BJ (cell line): ENCODE measurements around the gene GEMIN5. TPM values are rescaled to one million over a fixed set of nuclear protein-coding genes. Genes with fewer than 3 reads are reported as not detected.
"Not testable (repeated sequence)": the region's sequence is repeated elsewhere in the genome, so short reads cannot be mapped to it uniquely, and the experiment has no call there.

Experiments
- CTCF ChIA-PET: fragments of 350-600 bp; formaldehyde crosslinking; extraction: SDS; loops from one replicate; lab custom pipeline; 2021; ENCODE audit warnings: antibody characterized with exemption, inconsistent platforms; lab: Yijun Ruan, JAX
- POLR2A ChIA-PET: fragments of 300-600 bp; sonication (Branson Sonifier 250); formaldehyde crosslinking; extraction: SDS; loops from one replicate; lab custom pipeline; 2021; ENCODE audit warnings: antibody characterized with exemption; lab: Charles Lee
- DNase-seq: peaks from one replicate; pipeline ENCODE4 v3.0.0-alpha.2; 2011; ENCODE audit warnings: low read depth
- H3K27me3 ChIP-seq: 2 replicates; pipeline ENCODE4 v1.6.0; 2011; ENCODE audit warnings: low read length; ENCODE audit not compliant: control insufficient read depth, insufficient read depth
- H3K36me3 ChIP-seq: 2 replicates; pipeline ENCODE4 v1.5.1; 2011; ENCODE audit warnings: low read length; ENCODE audit not compliant: control insufficient read depth, insufficient read depth
- H3K4me3 ChIP-seq: 2 replicates; pipeline ENCODE4 v1.5.1; 2011; ENCODE audit warnings: low read depth, mild to moderate bottlenecking, control low read depth, low read length
- CTCF ChIP-seq: IDR thresholded peaks from 2 replicates; pipeline ENCODE4 v1.5.1; 2011; ENCODE audit warnings: low read depth, mild to moderate bottlenecking, control low read depth, inconsistent platforms, low read length, moderate library complexity; ENCODE audit not compliant: insufficient read depth
- polyA plus RNA-seq: library from polyadenylated mRNA; depleted of rRNA; stranded (reverse); fragments of >200 nt; gene quantifications from 2 replicates; pipeline ENCODE4 v1.2.3, GENCODE V29; 2011

GEMIN5 gene
- polyA plus RNA-seq, 1 experiment, result 7.5 TPM

DNA sequence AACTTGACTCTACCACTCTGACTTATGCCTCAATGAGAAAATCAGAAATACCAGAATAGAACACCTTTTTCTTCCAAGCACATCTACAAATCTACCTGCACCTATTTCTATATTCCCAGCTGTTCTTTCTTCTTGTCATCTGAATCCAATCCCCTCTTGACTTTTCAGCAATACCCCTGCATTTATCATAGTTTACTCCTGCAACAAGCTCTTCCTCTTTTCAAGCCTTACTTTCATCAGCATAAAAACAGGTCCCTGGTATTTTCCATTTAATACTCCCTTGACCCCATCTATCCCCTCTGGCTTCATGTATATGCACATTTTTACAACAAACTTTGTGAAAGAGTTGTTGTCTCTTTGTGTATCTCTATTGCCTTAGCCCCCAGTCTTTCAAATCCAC lies 3.1 kb downstream of the GEMIN5 start:
- CTCF ChIA-PET, result no interaction called here

GRCh38 chr5:154933537-154933936 lies 4.5 kb downstream of the GEMIN5 start:
- Histone ChIP-seq H3K4me3 (no peak overlapping the region), H3K27me3 (no peaks in the 10 kb centered on the region), H3K36me3 (peaks cover 5% of the 10 kb centered on the region)
- ChIA-PET POLR2A (no interaction called here), CTCF (no interaction called here)
- DNase-seq, result no peak
- TF ChIP-seq CTCF, result no peak

More for the DNA sequence above, 3.1 kb downstream of the GEMIN5 start:
- H3K27me3 ChIP-seq, result no peaks in the 10 kb centered on the region
- DNase-seq, result no peak
- TF ChIP-seq CTCF, result no peak
- POLR2A ChIA-PET, result no interaction called here
- no peak overlapping the region for H3K4me3 ChIP-seq
- peaks cover 3% of the 10 kb centered on the region for H3K36me3 ChIP-seq

GRCh38 chr5:154923441-154924430 lies 14.3 kb downstream of the GEMIN5 start:
- DNase-seq, result peak; percentile 86
- H3K36me3 ChIP-seq, result peaks cover 10% of the 10 kb centered on the region
- POLR2A ChIA-PET, result no interaction called here
- TF ChIP-seq CTCF, result no peak
- H3K27me3 ChIP-seq, result no peaks in the 10 kb centered on the region
- H3K4me3 ChIP-seq, result no peak overlapping the region
- CTCF ChIA-PET, result interaction anchor here (0.6 to 1.1 kb wide), 2 partner anchors 222 to 281 kb away, joined by 4 read pairs; no protein-coding TSS in a partner anchor

GRCh38 chr5:154917757-154918156 lies 20.3 kb downstream of the GEMIN5 start:
- no peak for TF ChIP-seq CTCF
- Histone ChIP-seq H3K36me3 (peaks cover 4% of the 10 kb centered on the region; the same call in 1 of the 2 replicates), H3K27me3 (no peaks in the 10 kb centered on the region), H3K4me3 (no peak overlapping the region)
- CTCF ChIA-PET, result no interaction called here
- DNase-seq, result no peak
- POLR2A ChIA-PET, result no interaction called here

DNA sequence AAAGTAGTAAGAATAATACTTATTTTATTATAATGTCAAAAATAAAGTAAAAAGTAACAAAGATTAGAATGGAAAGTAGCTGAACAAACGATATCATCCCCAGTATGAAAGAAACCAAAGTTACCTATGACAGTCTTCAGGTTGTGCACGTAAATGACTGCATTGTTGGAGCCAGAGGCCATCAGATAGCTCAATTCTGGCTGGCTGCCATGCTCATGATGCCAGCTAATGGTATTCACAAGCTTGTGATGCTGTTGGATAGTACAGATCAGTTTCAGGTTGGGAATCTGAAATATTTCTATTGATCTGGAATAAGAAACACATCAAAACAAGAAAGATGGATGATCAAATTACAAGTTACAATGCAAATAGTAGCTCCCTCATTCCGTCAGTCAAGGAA lies 21.1 kb downstream of the GEMIN5 start:
- TF ChIP-seq CTCF, result no peak
- DNase-seq, result no peak
- Histone ChIP-seq H3K36me3 (peaks cover 5% of the 10 kb centered on the region; the same call in 1 of the 2 replicates), H3K4me3 (no peak overlapping the region), H3K27me3 (no peaks in the 10 kb centered on the region)
- ChIA-PET POLR2A (interaction anchor here (0.5 kb wide), 1 partner anchor 314 kb away, joined by 3 read pairs; no protein-coding TSS in a partner anchor), CTCF (interaction anchor here (0.6 to 1.2 kb wide), 3 partner anchors 11 to 12 kb away, joined by 3 read pairs; no protein-coding TSS in a partner anchor)

GRCh38 chr5:154905601-154906000 lies 32.4 kb downstream of the GEMIN5 start:
- H3K4me3 ChIP-seq, H3K27me3 ChIP-seq, H3K36me3 ChIP-seq, POLR2A ChIA-PET, DNase-seq: not testable (repeated sequence)
- CTCF ChIA-PET, result interaction anchor here (0.6 to 0.7 kb wide), 3 partner anchors 11 to 256 kb away, joined by 3 read pairs; no protein-coding TSS in a partner anchor
